ENCODE results near the gene VWA1.
A peak's percentile ranks its signal among the peaks of the same experiment; 100 is the strongest.

VWA1 gene

GRCh38 chr1:1432274-1432950 lies 3.1 kb upstream of the VWA1 start:
- Histone ChIP-seq H3K36me3 (ENCODE audit: control insufficient read depth in 2 of 2, insufficient read depth in 1 of 2, low read length in 2 of 2) (peaks cover 0 to 2% of the 10 kb centered on the region in 2 experiments; a peak in 1 of 3 replicates), H3K9me3 (ENCODE audit: control insufficient read depth, insufficient read depth, low read depth, low read length) (no peaks in the 10 kb centered on the region), H3K4me3 (ENCODE audit: low read depth, low read length) (no peak overlapping the region), H3K27ac (ENCODE audit: extremely low read depth, low read depth, low read length) (no peak overlapping the region), H3K4me1 (ENCODE audit: control insufficient read depth, insufficient read depth, low read length) (no peaks in the 10 kb centered on the region)
- ChIA-PET POLR2A (interaction anchor here (0.6 to 1.4 kb wide), 2 partner anchors 25 to 54 kb away, joined by 4 to 8 read pairs; no protein-coding TSS in a partner anchor), CTCF (no interaction called here)
- TF ChIP-seq ZNF76 (tag by site-specific recombination; IDR thresholded peaks at IDR 0.05; ENCODE audit: borderline replicate concordance, low read depth), result no peak
- no peak for TF ChIP-seq ZNF266 (tag by site-specific recombination; IDR thresholded peaks at IDR 0.05; ENCODE audit: low read depth)
- no peak for TF ChIP-seq ZNF114 (tag by site-specific recombination; IDR thresholded peaks at IDR 0.05)
- TF ChIP-seq ZBTB17 (tag by site-specific recombination; IDR thresholded peaks at IDR 0.05), result no peak
- TF ChIP-seq ZNF785 (tag by site-specific recombination; IDR thresholded peaks at IDR 0.05), result no peak

DNA sequence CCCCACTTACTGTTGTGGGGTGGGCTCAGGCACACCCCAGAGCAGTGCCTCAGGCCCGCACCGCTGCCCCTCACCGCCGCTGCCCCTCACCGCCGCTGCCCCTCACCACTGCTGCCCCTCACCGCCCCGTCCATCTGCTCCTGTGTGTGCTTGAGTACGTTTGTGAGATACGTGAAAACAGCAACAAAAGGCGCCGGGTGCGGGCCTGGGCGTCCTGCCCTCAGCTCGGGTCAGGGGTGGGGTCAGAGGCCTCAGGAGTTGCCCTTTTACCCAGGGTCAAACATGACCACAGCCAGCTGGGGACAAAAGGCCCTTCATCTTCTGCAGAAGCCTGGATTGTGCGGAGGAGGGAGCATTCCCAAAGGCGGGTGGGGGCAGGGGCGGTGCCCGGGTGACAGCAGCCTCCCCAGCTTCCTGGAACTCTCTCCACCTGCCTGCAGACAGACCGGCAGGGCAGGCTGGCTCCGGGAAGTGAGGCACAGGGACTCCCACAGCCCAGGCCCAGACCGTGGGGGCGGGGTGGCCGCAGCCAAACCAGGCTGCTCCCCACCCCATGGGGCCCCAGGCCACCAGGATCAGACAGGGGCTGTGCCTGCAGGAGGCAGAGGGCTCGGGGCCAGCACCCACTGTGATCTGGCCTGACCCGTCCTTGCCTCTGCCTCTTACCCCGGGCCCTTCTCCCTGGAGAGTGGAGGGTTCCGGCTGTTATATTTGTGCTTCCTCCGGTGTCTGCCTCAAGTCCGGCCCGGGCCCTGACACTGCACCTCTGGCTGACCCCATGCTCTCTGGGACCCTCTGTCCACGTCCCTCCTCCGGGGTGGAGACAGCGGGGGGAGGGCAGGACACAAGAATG lies 2.3 kb upstream of the VWA1 start:
- no peak overlapping the region for H3K4me3 ChIP-seq (ENCODE audit: low read depth, low read length)
- H3K27ac ChIP-seq (ENCODE audit: extremely low read depth, low read depth, low read length), result no peak overlapping the region
- ChIA-PET POLR2A (interaction anchor here (0.6 to 1.4 kb wide), 3 partner anchors 25 to 55 kb away, joined by 3 to 8 read pairs (median 4); no protein-coding TSS in a partner anchor), CTCF (no interaction called here)
- H3K9me3 ChIP-seq (ENCODE audit: control insufficient read depth, insufficient read depth, low read depth, low read length), result no peaks in the 10 kb centered on the region
- H3K36me3 ChIP-seq (ENCODE audit: control insufficient read depth in 2 of 2, insufficient read depth in 1 of 2, low read length in 2 of 2), result peaks cover 0 to 3% of the 10 kb centered on the region in 2 experiments; a peak in 1 of 3 replicates
- H3K4me1 ChIP-seq (ENCODE audit: control insufficient read depth, insufficient read depth, low read length), result no peaks in the 10 kb centered on the region
- TF ChIP-seq EGR2 (tag by site-specific recombination; IDR thresholded peaks at IDR 0.05; ENCODE audit: low read depth), result peak; percentile 70
- TF ChIP-seq ZNF580 (tag by site-specific recombination; IDR thresholded peaks at IDR 0.05), result no peak
- no peak for TF ChIP-seq ZNF626 (tag by site-specific recombination; IDR thresholded peaks at IDR 0.05)
- TF ChIP-seq, protein P1, sequence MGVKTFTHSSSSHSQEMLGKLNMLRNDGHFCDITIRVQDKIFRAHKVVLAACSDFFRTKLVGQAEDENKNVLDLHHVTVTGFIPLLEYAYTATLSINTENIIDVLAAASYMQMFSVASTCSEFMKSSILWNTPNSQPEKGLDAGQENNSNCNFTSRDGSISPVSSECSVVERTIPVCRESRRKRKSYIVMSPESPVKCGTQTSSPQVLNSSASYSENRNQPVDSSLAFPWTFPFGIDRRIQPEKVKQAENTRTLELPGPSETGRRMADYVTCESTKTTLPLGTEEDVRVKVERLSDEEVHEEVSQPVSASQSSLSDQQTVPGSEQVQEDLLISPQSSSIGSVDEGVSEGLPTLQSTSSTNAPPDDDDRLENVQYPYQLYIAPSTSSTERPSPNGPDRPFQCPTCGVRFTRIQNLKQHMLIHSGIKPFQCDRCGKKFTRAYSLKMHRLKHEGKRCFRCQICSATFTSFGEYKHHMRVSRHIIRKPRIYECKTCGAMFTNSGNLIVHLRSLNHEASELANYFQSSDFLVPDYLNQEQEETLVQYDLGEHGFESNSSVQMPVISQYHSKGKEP (tag by site-specific recombination; IDR thresholded peaks at IDR 0.05), result no peak
- TF ChIP-seq PRDM1 (tag by site-specific recombination; IDR thresholded peaks at IDR 0.05), result no peak
- TF ChIP-seq ZNF138 (tag by site-specific recombination; IDR thresholded peaks at IDR 0.05; ENCODE audit: borderline replicate concordance), result no peak
- no peak for TF ChIP-seq ZNF121 (tag by site-specific recombination; IDR thresholded peaks at IDR 0.05)
- no peak for TF ChIP-seq ZNF404 (tag by site-specific recombination; IDR thresholded peaks at IDR 0.05)
- TF ChIP-seq, protein P2, sequence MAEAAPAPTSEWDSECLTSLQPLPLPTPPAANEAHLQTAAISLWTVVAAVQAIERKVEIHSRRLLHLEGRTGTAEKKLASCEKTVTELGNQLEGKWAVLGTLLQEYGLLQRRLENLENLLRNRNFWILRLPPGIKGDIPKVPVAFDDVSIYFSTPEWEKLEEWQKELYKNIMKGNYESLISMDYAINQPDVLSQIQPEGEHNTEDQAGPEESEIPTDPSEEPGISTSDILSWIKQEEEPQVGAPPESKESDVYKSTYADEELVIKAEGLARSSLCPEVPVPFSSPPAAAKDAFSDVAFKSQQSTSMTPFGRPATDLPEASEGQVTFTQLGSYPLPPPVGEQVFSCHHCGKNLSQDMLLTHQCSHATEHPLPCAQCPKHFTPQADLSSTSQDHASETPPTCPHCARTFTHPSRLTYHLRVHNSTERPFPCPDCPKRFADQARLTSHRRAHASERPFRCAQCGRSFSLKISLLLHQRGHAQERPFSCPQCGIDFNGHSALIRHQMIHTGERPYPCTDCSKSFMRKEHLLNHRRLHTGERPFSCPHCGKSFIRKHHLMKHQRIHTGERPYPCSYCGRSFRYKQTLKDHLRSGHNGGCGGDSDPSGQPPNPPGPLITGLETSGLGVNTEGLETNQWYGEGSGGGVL (tag by site-specific recombination; IDR thresholded peaks at IDR 0.05), result no peak
- TF ChIP-seq ATF2 (tag by site-specific recombination; IDR thresholded peaks at IDR 0.05; ENCODE audit: low read depth), result no peak
- no peak for TF ChIP-seq ZNF777 (tag by site-specific recombination; IDR thresholded peaks at IDR 0.05; ENCODE audit: borderline replicate concordance)
- no peak for TF ChIP-seq ZNF560 (tag by site-specific recombination; IDR thresholded peaks at IDR 0.05; ENCODE audit: borderline replicate concordance)
- peak; percentile 82 for TF ChIP-seq ZNF600 (tag by site-specific recombination; IDR thresholded peaks at IDR 0.05)
- TF ChIP-seq ZNF529 (tag by site-specific recombination; IDR thresholded peaks at IDR 0.05; ENCODE audit: insufficient replicate concordance), result no peak
- TF ChIP-seq ZNF223 (tag by site-specific recombination; IDR thresholded peaks at IDR 0.05), result no peak
- no peak for TF ChIP-seq ZNF157 (tag by site-specific recombination; IDR thresholded peaks at IDR 0.05)
- TF ChIP-seq ZNF266 (tag by site-specific recombination; IDR thresholded peaks at IDR 0.05; ENCODE audit: low read depth), result no peak
- TF ChIP-seq, protein P3, sequence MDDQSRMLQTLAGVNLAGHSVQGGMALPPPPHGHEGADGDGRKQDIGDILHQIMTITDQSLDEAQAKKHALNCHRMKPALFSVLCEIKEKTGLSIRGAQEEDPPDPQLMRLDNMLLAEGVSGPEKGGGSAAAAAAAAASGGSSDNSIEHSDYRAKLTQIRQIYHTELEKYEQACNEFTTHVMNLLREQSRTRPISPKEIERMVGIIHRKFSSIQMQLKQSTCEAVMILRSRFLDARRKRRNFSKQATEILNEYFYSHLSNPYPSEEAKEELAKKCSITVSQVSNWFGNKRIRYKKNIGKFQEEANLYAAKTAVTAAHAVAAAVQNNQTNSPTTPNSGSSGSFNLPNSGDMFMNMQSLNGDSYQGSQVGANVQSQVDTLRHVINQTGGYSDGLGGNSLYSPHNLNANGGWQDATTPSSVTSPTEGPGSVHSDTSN (CRISPR knock-in tag; IDR thresholded peaks at IDR 0.05), result no peak
- no peak for TF ChIP-seq YY1 (tag by site-specific recombination; IDR thresholded peaks at IDR 0.05)
- TF ChIP-seq SP2 (tag by site-specific recombination; IDR thresholded peaks at IDR 0.05), result peak; percentile 15; the same call in 1 of the 2 replicates
- TF ChIP-seq ZNF544 (tag by site-specific recombination; IDR thresholded peaks at IDR 0.05), result no peak
- no peak for TF ChIP-seq ZNF366 (tag by site-specific recombination; conservative IDR thresholded peaks at IDR 0.05)
- TF ChIP-seq ZBTB20 (tag by site-specific recombination; IDR thresholded peaks at IDR 0.05), result peak; percentile 47; the same call in 1 of the 2 replicates
